Right cardiac atrium (tissue), 5 donors: ENCODE data around the gene ZW10. TPM values are rescaled to one million over a fixed set of nuclear protein-coding genes. Genes with fewer than 3 reads are reported as not detected.

Experiments used
- ATAC-seq, 2 donors: fragments of 200-7000 bp; cut with Tn5 transposase; one replicate each; pipeline versions ENCODE4 v1.8.0 to v1.9.1; 2020; ENCODE audit warnings: moderate library complexity in 2 of 2, mild to moderate bottlenecking in 1 of 2
- DNase-seq, 3 donors: peaks; one replicate each; pipeline ENCODE4 v3.0.0-alpha.2; 2020
- H3K27ac ChIP-seq: one replicate; pipeline ENCODE4 v1.5.1; 2013; ENCODE audit warnings: mild to moderate bottlenecking, low read length, control low read depth, moderate library complexity
- H3K27me3 ChIP-seq: one replicate; pipeline ENCODE4 v1.6.1; 2013; ENCODE audit not compliant: control insufficient read depth, insufficient read depth
- H3K4me1 ChIP-seq: one replicate; pipeline ENCODE4 v1.6.1; 2013; ENCODE audit warnings: low read length; ENCODE audit not compliant: control insufficient read depth, insufficient read depth
- H3K4me3 ChIP-seq: one replicate; pipeline ENCODE4 v1.5.1; 2013; ENCODE audit warnings: low read length, control low read depth
- H3K9me3 ChIP-seq: one replicate; pipeline ENCODE4 v1.6.1; 2013; ENCODE audit warnings: low read length; ENCODE audit not compliant: control insufficient read depth
- WGBS: extraction: QIAGEN DNeasy Blood & Tissue Kit; methylation state at CpG from one replicate; pipeline ENCODE4 v1.1.7; 2013; 5-methylcytosine and 5-hydroxymethylcytosine counted together
- intact Hi-C, 4 donors: fragments of 100-400 bp; cut with DNase I; formaldehyde crosslinking; loops; one replicate each; pipeline versions ENCODE4 v1.11.0 to v1.14.0; 2022 to 2023
- long read RNA-seq, 4 donors: library from polyadenylated mRNA; unstranded; transcript quantifications; one replicate each; pipeline ENCODE4 v2.0.0, GENCODE V29; 2020 to 2021
- polyA plus RNA-seq: library from polyadenylated mRNA; stranded (reverse); fragments of 200-250 nt; gene quantifications from one replicate; pipeline ENCODE4 v1.2.3, GENCODE V29; 2013
- total RNA-seq, 4 donors: library from RNA; stranded (reverse); fragmentation: NEBNext Ultra II Directional; extraction: Animal tissue kit (Norgen Biotek cat#: 25700); gene quantifications; one replicate each; pipeline ENCODE4 v1.2.1, GENCODE V29; 2021
- donor health status: healthy with polysubstance abuse.
- donor health status: DM: no; HTN: yes; CAD: no.
- donor health status: DM: no; HTN: no; CAD: no.
- donor health status: DM: no; HTN: yes; CAD: no; lungs with severe emphysema.
- donor health status: DM: yes; HTN: yes; CAD: no.

The ZW10 gene
- total RNA-seq, result 10 to 100 TPM in 1 of 4 donors, 1 to 10 TPM in 3; 9.1 to 10.2 (median 9.5) TPM
- polyA plus RNA-seq, result 4.2 TPM
- long read RNA-seq, donor 1, transcript ZW10-201 (16 exons, 2,992 nt), result major isoform, 20 of 24 reads
- long read RNA-seq, donor 1, partial matches to known transcripts, result 3 of 24 reads
- long read RNA-seq, donor 1, other reads (novel, unspliced or antisense), result 1 of 24 reads
- long read RNA-seq, donor 2, transcript ZW10-201 (16 exons, 2,992 nt), result major isoform, 6 of 7 reads
- long read RNA-seq, donor 2, partial matches to known transcripts, result 1 of 7 reads
- long read RNA-seq, donor 2, other reads (novel, unspliced or antisense), result 0 of 7 reads
- long read RNA-seq, donor 3, transcript ZW10-201 (16 exons, 2,992 nt), result major isoform, 46 of 53 reads
- long read RNA-seq, donor 3, partial matches to known transcripts, result 6 of 53 reads
- long read RNA-seq, donor 3, other reads (novel, unspliced or antisense), result 1 of 53 reads
- long read RNA-seq, donor 4, transcript ZW10-201 (16 exons, 2,992 nt), result major isoform, 7 of 9 reads
- long read RNA-seq, donor 4, partial matches to known transcripts, result 0 of 9 reads
- long read RNA-seq, donor 4, other reads (novel, unspliced or antisense), result 2 of 9 reads

GRCh38 chr11:113773416-113774173, at the start of gene ZW10:
Gene ZW10, minus strand, starts transcription at chr11:113773692. Its CDS starts 26 bp downstream, at chr11:113773666.
- WGBS, result under 1% methylated on average over 46 of the region's 46 CpGs
- intact Hi-C loops, result no loop called here

GRCh38 chr11:113818426-113818825, 44.9 kb upstream of the ZW10 start:
- intact Hi-C loops, result no loop called here
- ATAC-seq, result no peak
- Histone ChIP-seq H3K4me1 (no peaks in the 10 kb centered on the region), H3K9me3 (no peaks in the 10 kb centered on the region), H3K4me3 (no peak overlapping the region), H3K27me3 (no peaks in the 10 kb centered on the region), H3K27ac (no peak overlapping the region)
- 97% methylated on average over 3 of the region's 3 CpGs for WGBS
- DNase-seq, result no peak

More at GRCh38 chr11:113773416-113774173, at the start of gene ZW10:
- Histone ChIP-seq H3K27me3 (no peaks in the 10 kb centered on the region), H3K9me3 (no peaks in the 10 kb centered on the region), H3K4me3 (peak within 1 kb of the TSS; percentile 65), H3K4me1 (peaks cover 2% of the 10 kb centered on the region), H3K27ac (peak within 1 kb of the TSS; percentile 46)
- DNase-seq (peak; percentile 98 to 99 (median 99)), ATAC-seq (peak; percentile 99)

- no peak overlapping the region for H3K4me3 ChIP-seq
- no peak overlapping the region for H3K27ac ChIP-seq
- no peaks in the 10 kb centered on the region for H3K9me3 ChIP-seq
- H3K27me3 ChIP-seq, result no peaks in the 10 kb centered on the region
- intact Hi-C loops, result no loop called here
- no peak for ATAC-seq
- no peak for DNase-seq
- no peaks in the 10 kb centered on the region for H3K4me1 ChIP-seq
- 77% methylated on average over 6 of the region's 6 CpGs for WGBS
Measured at GRCh38 chr11:113817626-113818025, 44.1 kb upstream of the ZW10 start.

- intact Hi-C loops, result no loop called here
- 85% methylated on average over 1 of the region's 1 CpG for WGBS
- H3K27ac ChIP-seq, result no peak overlapping the region
- H3K9me3 ChIP-seq, result no peaks in the 10 kb centered on the region
- no peak for DNase-seq
- no peak for ATAC-seq
- no peak overlapping the region for H3K4me3 ChIP-seq
- H3K4me1 ChIP-seq, result no peaks in the 10 kb centered on the region
- no peaks in the 10 kb centered on the region for H3K27me3 ChIP-seq
Measured at GRCh38 chr11:113817162-113817561, 43.7 kb upstream of the ZW10 start.

GRCh38 chr11:113814181-113814580, 40.7 kb upstream of the ZW10 start:
- intact Hi-C loops, result no loop called here
- Histone ChIP-seq H3K9me3 (no peaks in the 10 kb centered on the region), H3K27ac (no peak overlapping the region), H3K4me3 (no peak overlapping the region), H3K27me3 (no peaks in the 10 kb centered on the region), H3K4me1 (no peaks in the 10 kb centered on the region)
- no peak for DNase-seq
- no peak for ATAC-seq

- Histone ChIP-seq H3K9me3 (no peaks in the 10 kb centered on the region), H3K27ac (no peak overlapping the region), H3K4me3 (no peak overlapping the region), H3K27me3 (no peaks in the 10 kb centered on the region), H3K4me1 (no peaks in the 10 kb centered on the region)
- WGBS, result 43% methylated on average over 2 of the region's 2 CpGs
- intact Hi-C loops, result no loop called here
- ATAC-seq (no peak), DNase-seq (no peak)
Measured at GRCh38 chr11:113808931-113809330, 35.4 kb upstream of the ZW10 start.

- Histone ChIP-seq H3K9me3 (no peaks in the 10 kb centered on the region), H3K4me3 (no peak overlapping the region), H3K27me3 (no peaks in the 10 kb centered on the region), H3K27ac (no peak overlapping the region), H3K4me1 (no peaks in the 10 kb centered on the region)
- DNase-seq, result no peak
- peak; percentile 39 to 60 for ATAC-seq
- 93% methylated on average over 2 of the region's 2 CpGs for WGBS
- intact Hi-C loops, result no loop called here
Measured at GRCh38 chr11:113806406-113806805, 32.9 kb upstream of the ZW10 start.

- no peak overlapping the region for H3K4me3 ChIP-seq
- no peak overlapping the region for H3K27ac ChIP-seq
- no peak for DNase-seq
- intact Hi-C loops, result no loop called here
- ATAC-seq, result peak in 1 of 2 donors; percentile 73
- H3K9me3 ChIP-seq, result no peaks in the 10 kb centered on the region
- no peaks in the 10 kb centered on the region for H3K4me1 ChIP-seq
- no peaks in the 10 kb centered on the region for H3K27me3 ChIP-seq
Measured at GRCh38 chr11:113805640-113806039, 32.1 kb upstream of the ZW10 start.

- intact Hi-C loops, result no loop called here
Measured at GRCh38 chr11:113802621-113803020, 29.1 kb upstream of the ZW10 start.

GRCh38 chr11:113796663-113797259, 23.3 kb upstream of the ZW10 start:
- no peaks in the 10 kb centered on the region for H3K9me3 ChIP-seq
- no peaks in the 10 kb centered on the region for H3K4me1 ChIP-seq
- intact Hi-C loops, result no loop called here
- no peak overlapping the region for H3K4me3 ChIP-seq
- H3K27me3 ChIP-seq, result no peaks in the 10 kb centered on the region
- no peak overlapping the region for H3K27ac ChIP-seq
- peak; percentile 88 to 91 for ATAC-seq
- WGBS, result 58% methylated on average over 3 of the region's 3 CpGs
- no peak for DNase-seq

More at GRCh38 chr11:113802621-113803020, 29.1 kb upstream of the ZW10 start:
- H3K27ac ChIP-seq, result no peak overlapping the region
- no peak for DNase-seq
- ATAC-seq, result no peak
- no peaks in the 10 kb centered on the region for H3K4me1 ChIP-seq
- no peaks in the 10 kb centered on the region for H3K27me3 ChIP-seq
- no peak overlapping the region for H3K4me3 ChIP-seq
- no peaks in the 10 kb centered on the region for H3K9me3 ChIP-seq
